Measurements from ENCODE around the gene FAM186B. TPM values are rescaled to one million over a fixed set of nuclear protein-coding genes. Genes with fewer than 3 reads are reported as not detected.
A peak's percentile ranks its signal among the peaks of the same experiment; 100 is the strongest.

Gene FAM186B
- total RNA-seq, 1 experiment from 2014 or later, result 0.46 TPM

DNA sequence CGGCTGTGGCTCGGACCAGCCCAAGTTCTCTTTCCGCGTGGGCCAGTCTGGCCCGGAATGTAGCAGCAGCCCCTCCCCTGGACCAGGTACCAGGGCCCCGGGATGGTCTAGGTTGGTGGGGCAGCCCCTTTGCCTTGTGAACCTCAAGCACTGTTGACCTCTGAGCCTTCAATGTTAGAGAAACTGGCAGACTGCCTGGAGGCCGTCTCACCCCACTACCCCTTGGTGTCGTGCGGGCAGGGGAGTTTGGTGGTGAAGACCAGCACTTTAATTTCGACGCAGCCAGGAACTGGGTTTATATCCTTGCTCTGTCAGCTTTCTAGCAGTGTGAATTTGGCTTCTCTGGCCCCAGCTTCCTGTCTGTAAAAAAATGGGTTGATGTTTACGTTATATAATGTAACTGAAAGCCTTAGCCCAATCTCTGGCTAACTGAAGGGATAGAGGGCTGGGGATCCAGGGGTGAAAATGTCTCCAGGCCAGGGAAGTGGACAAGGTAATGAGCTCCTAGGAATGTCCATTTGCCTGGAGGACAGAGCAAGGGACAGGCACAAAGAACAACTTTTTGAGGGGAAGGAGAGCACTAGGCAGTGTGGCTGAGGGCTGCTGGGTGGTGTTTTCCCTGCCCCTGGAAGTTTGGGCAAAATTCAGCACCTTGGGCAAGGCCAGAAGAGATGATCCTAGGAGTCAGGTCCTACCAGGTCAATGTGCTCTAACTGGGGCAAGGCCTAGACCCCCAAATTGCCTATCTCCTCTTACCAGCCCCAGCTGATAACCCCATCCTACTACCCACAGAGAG lies 48.9 kb downstream of the FAM186B start:
- Histone ChIP-seq H3K56ac (ENCODE audit: insufficient read length, low read depth, low read length) (no peak overlapping the region), H3K23me2 (ENCODE audit: insufficient read length, low read depth, low read length, poor library complexity, severe bottlenecking) (no peaks in the 10 kb centered on the region), H4K8ac (replicated peaks; ENCODE audit: insufficient read length, low read depth, low read length) (no peak overlapping the region), H3K9ac (ENCODE audit: extremely low read depth, insufficient read length, low read length) (no peak overlapping the region), H3K4me2 (ENCODE audit: insufficient read depth, insufficient read length, low read length) (no peak overlapping the region), H2BK15ac (ENCODE audit: low read depth, low read length) (no peak overlapping the region), H3K18ac (ENCODE audit: insufficient read length, low read depth, low read length) (no peak overlapping the region), H3K14ac (ENCODE audit: insufficient read depth, low read length) (no peak overlapping the region; the same call in 1 of the 2 replicates), H4K5ac (ENCODE audit: insufficient read length, low read depth, low read length) (no peak overlapping the region), H2AK5ac (ENCODE audit: insufficient read length, low read length) (no peak overlapping the region), H3K4me1 (ENCODE audit: insufficient read depth, low read length) (no peaks in the 10 kb centered on the region), H3K23ac (ENCODE audit: insufficient read length, low read depth, low read length) (no peak overlapping the region), H3K27ac (ENCODE audit: insufficient read length, low read depth, low read length) (no peak overlapping the region), H3K79me2 (ENCODE audit: insufficient read depth, low read length) (no peaks in the 10 kb centered on the region), H2BK120ac (ENCODE audit: low read depth, low read length, poor library complexity, severe bottlenecking) (no peak overlapping the region), H3T11ph (ENCODE audit: low read length) (no peak overlapping the region), H2BK5ac (ENCODE audit: insufficient read length, low read length) (no peak overlapping the region), H2BK20ac (ENCODE audit: low read depth, low read length, poor library complexity, severe bottlenecking) (no peak overlapping the region), H4K91ac (ENCODE audit: insufficient read length, low read depth, low read length) (no peak overlapping the region), H3K79me1 (ENCODE audit: insufficient read depth, low read depth, low read length, poor library complexity, severe bottlenecking) (no peaks in the 10 kb centered on the region), H4K20me1 (ENCODE audit: control insufficient read depth, insufficient read depth, insufficient read length) (no peaks in the 10 kb centered on the region), H2BK12ac (ENCODE audit: insufficient read length, low read depth, low read length) (no peak overlapping the region), H3K9me3 (ENCODE audit: control insufficient read depth, low read depth, low read length) (no peaks in the 10 kb centered on the region), H3K4ac (ENCODE audit: low read depth, low read length) (no peak overlapping the region), H2AFZ (ENCODE audit: low read length) (no peak overlapping the region), H3K27me3 (ENCODE audit: insufficient read depth, low read length) (no peaks in the 10 kb centered on the region)
- no peak for TF ChIP-seq CTCF (conservative IDR thresholded peaks at IDR 0.05)
- Mint-ChIP-seq H3K36me3 (ENCODE audit: insufficient read depth in 1 of 3, low read depth in 3 of 3) (peaks cover 17 to 39% (median 37%) of the 10 kb centered on the region in 3 experiments; a peak in 6 of 7 replicates), H3K27ac (peak overlapping the region in 1 of 3 experiments; percentile 44; a peak in 1 of 7 replicates), H3K4me3 (no peak overlapping the region), H3K27me3 (ENCODE audit: low read depth) (peaks cover 14% of the 10 kb centered on the region), H3K9me3 (no peaks in the 10 kb centered on the region; a peak in 1 of 5 replicates), H3K4me1 (no peaks in the 10 kb centered on the region)
- no peak for DNase-seq
- whole genome bisulfite sequencing (ENCODE audit: extremely low coverage, insufficient read length, low lambda C conversion rate), result no CpG with 5 or more reads among the region's 12 CpGs
